Ishikawa (cell line): Measurements from ENCODE around the gene AGAP3.

Experiments used
- CEBPB ChIP-seq: IDR thresholded peaks from 2 replicates; pipeline ENCODE4 v1.6.1; 2012
- CREB1 ChIP-seq: IDR thresholded peaks from 2 replicates; pipeline ENCODE4 v1.6.1; 2012; ENCODE audit warnings: low read depth
- EGR1 ChIP-seq: IDR thresholded peaks from 2 replicates; pipeline ENCODE4 v1.6.1; 2012
- EP300 ChIP-seq: IDR thresholded peaks from 2 replicates; pipeline ENCODE4 v1.6.1; 2012; ENCODE audit warnings: borderline replicate concordance
- FOXM1 ChIP-seq: IDR thresholded peaks from 2 replicates; pipeline ENCODE4 v1.6.1; 2012; ENCODE audit warnings: low read depth, borderline replicate concordance
- NFIC ChIP-seq: IDR thresholded peaks from 2 replicates; pipeline ENCODE4 v1.6.1; 2012
- RAD21 ChIP-seq: IDR thresholded peaks from 2 replicates; pipeline ENCODE4 v1.6.1; 2012; ENCODE audit warnings: low read depth
- TAF1 ChIP-seq: IDR thresholded peaks from 2 replicates; pipeline ENCODE4 v1.6.1; 2012; ENCODE audit warnings: low read depth, mild to moderate bottlenecking
- TCF12 ChIP-seq: IDR thresholded peaks from 2 replicates; pipeline ENCODE4 v1.6.1; 2012; ENCODE audit warnings: low read depth
- TEAD4 ChIP-seq: IDR thresholded peaks from 2 replicates; pipeline ENCODE4 v1.6.1; 2012
- YY1 ChIP-seq: IDR thresholded peaks from 2 replicates; pipeline ENCODE4 v1.6.1; 2012; ENCODE audit warnings: low read depth
- ZBTB7A ChIP-seq: IDR thresholded peaks from 2 replicates; pipeline ENCODE4 v1.6.1; 2012; ENCODE audit warnings: low read depth
- TF ChIP-seq, protein P1 (sequence below): IDR thresholded peaks from 2 replicates; pipeline ENCODE4 v1.6.1; 2012
- TF ChIP-seq, protein P2 (sequence below): IDR thresholded peaks from 2 replicates; pipeline ENCODE4 v1.6.1; 2012; ENCODE audit warnings: low read depth, mild to moderate bottlenecking
- TF ChIP-seq, protein P3 (sequence below): IDR thresholded peaks from 2 replicates; pipeline ENCODE4 v1.6.1; 2012

AGAP3 gene

DNA sequence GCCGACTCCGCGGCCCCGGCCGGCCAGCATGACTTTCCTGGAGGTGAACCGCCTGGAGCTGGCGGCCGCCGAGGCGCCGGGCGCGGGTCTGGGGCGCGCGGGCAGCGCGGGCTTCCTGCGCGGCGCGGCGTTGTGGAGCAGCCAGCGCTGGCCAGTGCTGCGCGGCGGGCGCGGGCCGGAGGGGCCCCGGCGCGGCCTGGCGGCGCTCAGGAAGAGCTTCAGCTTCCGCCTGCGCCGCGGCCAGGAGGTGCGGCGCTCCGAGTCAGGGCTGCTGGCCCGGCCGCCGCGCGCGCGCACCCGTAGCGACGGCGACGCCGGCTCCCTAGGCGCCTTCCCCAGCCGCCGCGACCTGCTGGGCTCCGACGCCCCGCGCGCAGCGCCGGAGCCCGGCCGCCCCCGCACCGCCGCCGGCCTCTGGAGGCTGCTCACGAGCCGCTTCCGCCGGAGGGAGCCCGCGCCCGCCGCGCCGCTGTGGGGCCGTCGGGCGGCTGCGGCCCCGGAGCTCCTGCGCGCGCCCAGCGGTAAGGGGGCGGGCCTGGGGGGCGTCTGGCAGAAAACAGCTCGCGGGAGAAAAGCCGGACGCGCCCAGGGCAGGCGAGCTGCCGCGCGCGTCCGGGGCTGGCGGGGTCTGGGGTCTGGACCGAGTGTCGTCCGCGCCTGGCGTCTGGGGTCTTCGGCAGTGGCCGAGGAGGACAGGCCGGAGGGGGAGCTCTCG, 29.0 kb downstream of the AGAP3 start:
- TF ChIP-seq, protein P1, sequence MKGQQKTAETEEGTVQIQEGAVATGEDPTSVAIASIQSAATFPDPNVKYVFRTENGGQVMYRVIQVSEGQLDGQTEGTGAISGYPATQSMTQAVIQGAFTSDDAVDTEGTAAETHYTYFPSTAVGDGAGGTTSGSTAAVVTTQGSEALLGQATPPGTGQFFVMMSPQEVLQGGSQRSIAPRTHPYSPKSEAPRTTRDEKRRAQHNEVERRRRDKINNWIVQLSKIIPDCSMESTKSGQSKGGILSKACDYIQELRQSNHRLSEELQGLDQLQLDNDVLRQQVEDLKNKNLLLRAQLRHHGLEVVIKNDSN, result no peak
- TF ChIP-seq ZBTB7A, result peak; percentile 68; the same call in 1 of the 2 replicates

DNA sequence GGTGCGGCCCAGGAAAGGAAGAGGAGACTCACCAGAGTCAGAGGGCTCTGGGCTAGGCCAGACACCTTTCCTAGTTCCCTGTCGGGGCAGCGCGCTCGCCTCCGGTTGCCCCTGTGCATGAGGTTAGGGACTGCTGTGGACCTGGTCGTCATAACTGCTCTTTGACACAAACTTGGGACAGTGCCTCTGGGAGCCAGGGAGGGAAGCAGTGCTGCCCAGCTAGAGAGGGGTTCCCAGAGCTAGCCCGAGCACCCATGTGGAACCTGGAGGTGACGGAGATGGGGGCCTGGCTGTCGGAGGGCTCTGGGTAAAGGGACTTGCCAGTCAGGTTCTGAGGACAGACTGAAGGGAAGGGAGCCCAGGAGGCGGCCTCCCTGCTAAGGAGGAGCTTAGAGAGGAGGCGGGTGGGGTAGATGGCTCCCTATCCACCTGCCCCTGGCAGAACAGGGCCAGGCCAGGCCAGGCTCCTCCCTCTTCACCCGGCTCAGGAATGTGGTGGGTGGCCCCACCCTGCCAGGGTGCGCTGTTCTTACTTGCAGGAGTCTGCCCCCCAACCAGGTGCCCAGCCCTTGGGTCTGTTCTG, 29.7 kb downstream of the AGAP3 start:
- TF ChIP-seq FOXM1 (no peak), ZBTB7A (no peak; the same call in 1 of the 2 replicates), TAF1 (peak; percentile 89), CREB1 (no peak), TEAD4 (peak; percentile 84), YY1 (0 out of 2 replicates have a peak, but pooled peaks have one; percentile 39), EP300 (no peak), RAD21 (no peak), EGR1 (peak; percentile 43), TCF12 (peak; percentile 45; the same call in 1 of the 2 replicates), CEBPB (no peak), NFIC (no peak; the same call in 1 of the 2 replicates)
- TF ChIP-seq, protein P2, sequence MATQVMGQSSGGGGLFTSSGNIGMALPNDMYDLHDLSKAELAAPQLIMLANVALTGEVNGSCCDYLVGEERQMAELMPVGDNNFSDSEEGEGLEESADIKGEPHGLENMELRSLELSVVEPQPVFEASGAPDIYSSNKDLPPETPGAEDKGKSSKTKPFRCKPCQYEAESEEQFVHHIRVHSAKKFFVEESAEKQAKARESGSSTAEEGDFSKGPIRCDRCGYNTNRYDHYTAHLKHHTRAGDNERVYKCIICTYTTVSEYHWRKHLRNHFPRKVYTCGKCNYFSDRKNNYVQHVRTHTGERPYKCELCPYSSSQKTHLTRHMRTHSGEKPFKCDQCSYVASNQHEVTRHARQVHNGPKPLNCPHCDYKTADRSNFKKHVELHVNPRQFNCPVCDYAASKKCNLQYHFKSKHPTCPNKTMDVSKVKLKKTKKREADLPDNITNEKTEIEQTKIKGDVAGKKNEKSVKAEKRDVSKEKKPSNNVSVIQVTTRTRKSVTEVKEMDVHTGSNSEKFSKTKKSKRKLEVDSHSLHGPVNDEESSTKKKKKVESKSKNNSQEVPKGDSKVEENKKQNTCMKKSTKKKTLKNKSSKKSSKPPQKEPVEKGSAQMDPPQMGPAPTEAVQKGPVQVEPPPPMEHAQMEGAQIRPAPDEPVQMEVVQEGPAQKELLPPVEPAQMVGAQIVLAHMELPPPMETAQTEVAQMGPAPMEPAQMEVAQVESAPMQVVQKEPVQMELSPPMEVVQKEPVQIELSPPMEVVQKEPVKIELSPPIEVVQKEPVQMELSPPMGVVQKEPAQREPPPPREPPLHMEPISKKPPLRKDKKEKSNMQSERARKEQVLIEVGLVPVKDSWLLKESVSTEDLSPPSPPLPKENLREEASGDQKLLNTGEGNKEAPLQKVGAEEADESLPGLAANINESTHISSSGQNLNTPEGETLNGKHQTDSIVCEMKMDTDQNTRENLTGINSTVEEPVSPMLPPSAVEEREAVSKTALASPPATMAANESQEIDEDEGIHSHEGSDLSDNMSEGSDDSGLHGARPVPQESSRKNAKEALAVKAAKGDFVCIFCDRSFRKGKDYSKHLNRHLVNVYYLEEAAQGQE, result no peak
- TF ChIP-seq, protein P1, result no peak
- TF ChIP-seq, protein P3, sequence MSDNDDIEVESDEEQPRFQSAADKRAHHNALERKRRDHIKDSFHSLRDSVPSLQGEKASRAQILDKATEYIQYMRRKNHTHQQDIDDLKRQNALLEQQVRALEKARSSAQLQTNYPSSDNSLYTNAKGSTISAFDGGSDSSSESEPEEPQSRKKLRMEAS, result peak; percentile 53; the same call in 1 of the 2 replicates

DNA sequence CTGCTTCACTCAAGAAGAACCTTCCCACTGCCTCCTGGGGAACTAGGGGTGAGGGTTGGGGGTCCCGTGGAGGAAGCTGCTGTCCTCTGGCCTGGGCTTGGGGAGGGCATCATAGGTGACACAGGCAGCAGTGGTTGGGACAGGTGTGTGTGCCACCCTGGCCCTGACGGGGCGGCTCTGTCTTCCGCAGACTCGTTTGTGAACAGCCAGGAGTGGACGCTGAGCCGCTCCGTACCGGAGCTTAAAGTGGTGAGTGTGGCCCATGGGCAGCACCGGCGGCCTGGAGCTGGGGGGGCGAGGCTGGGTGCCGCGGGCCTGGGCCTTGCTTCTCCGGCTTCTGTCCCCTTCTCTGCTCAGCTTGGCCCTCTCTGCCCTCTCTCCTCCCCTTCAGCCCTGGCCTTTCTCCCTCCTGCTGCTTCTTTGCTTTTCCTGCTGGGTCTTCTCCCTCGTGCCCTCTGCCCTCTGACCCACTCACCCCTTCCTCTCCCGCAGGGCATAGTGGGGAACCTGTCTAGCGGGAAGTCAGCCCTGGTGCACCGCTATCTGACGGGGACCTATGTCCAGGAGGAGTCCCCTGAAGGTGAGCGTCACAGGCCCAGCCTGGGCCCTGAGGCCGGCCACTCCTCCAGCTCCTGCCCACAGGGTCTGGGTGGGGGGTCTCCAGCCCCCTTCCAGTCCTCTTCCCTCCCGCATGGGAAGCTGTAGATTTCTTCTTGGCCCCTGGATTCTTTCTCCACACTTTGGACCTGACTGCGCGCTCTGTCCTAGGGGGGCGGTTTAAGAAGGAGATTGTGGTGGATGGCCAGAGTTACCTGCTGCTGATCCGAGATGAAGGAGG, 30.5 kb downstream of the AGAP3 start:
- TF ChIP-seq ZBTB7A (no peak), CEBPB (no peak), EGR1 (no peak), TCF12 (no peak), NFIC (no peak)
- TF ChIP-seq, protein P3, result no peak

DNA sequence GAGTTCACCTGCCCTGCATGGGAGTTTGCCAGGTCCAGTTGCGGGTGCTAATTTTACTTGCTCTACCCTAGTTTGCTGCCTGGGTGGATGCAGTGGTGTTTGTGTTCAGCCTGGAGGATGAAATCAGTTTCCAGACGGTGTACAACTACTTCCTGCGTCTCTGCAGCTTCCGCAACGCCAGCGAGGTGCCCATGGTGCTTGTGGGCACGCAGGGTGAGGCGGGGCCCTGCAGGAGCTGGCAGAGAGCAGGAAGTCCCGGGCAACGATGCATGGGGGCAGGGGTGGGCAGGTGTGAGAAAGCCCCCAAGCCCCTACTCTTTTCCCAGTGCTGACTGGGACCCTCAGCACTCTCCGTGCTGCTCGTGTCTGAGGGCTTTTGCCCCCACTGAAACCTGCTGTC, 31.3 kb downstream of the AGAP3 start:
- TF ChIP-seq, protein P3, result no peak

DNA sequence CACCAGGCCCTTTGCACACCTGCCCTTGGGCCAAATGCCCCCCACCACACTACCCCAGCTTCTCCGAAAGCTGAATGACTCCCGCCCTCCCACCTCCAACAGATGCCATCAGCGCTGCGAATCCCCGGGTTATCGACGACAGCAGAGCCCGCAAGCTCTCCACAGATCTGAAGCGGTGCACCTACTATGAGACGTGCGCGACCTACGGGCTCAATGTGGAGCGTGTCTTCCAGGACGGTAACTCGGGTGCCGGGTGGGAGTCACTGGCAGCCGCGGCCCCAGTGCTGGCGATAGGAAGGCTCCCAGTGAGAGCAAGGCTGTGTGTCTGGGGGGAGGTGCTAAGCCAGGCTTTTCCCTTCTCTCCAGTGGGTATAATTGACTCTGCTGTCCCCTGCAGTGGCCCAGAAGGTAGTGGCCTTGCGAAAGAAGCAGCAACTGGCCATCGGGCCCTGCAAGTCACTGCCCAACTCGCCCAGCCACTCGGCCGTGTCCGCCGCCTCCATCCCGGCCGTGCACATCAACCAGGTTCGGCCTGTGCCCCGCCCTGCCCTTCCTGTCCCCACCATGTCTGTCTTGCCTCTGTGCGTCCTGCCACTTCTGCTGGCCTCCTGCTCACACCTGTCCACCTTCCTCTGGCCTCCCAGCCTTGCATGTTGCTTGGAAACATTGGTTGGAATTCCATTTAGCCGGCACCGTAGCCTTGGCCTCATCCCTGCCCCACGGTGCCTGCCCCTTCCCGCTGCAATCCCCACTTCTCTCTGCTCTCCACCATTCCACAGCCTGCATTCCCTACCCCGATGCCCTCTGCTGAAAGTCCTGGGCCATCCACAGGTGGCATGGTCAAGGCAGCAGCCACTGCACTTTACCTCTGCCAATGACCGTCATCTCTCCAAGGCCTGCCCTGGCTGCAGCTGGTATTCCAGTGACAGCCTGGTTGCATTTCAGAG, 32.1 kb downstream of the AGAP3 start:
- TF ChIP-seq, protein P3, result no peak
- TF ChIP-seq, protein P2, result no peak
- TF ChIP-seq, protein P1, result no peak
- TF ChIP-seq CEBPB (no peak), TCF12 (no peak)
